K562 (cell line): ENCODE data around the gene MLLT1. TPM values are rescaled to one million over a fixed set of nuclear protein-coding genes. Genes with fewer than 3 reads are reported as not detected.

Experiments
- CHD4 ChIP-seq: fragments of 200-600 bp; sonication (generic); IDR thresholded peaks from 3 replicates; pipeline ENCODE4 v1.6.1; 2012; ENCODE audit warnings: low read depth, mild to moderate bottlenecking, mixed read lengths, low read length, inconsistent platforms; ENCODE audit not compliant: insufficient read depth, insufficient replicate concordance, poor library complexity, severe bottlenecking
- ETS2 ChIP-seq: IDR thresholded peaks from 2 replicates; pipeline ENCODE4 v1.6.1; 2016; ENCODE audit warnings: borderline replicate concordance, missing genetic modification characterization, mild to moderate bottlenecking, moderate library complexity, missing compliant biosample characterization; ENCODE audit not compliant: poor library complexity, severe bottlenecking
- GTF2F1 ChIP-seq: IDR thresholded peaks from 2 replicates; pipeline ENCODE4 v1.6.1; 2011; ENCODE audit warnings: low read depth, low read length, improper control_type of control experiment
- MEIS2 ChIP-seq: fragments of 450-650 bp; IDR thresholded peaks from 2 replicates; pipeline ENCODE4 v1.6.1; 2014; ENCODE audit warnings: mild to moderate bottlenecking; ENCODE audit not compliant: partially characterized antibody
- NCOA6 ChIP-seq: fragments of 450-650 bp; IDR thresholded peaks from 2 replicates; pipeline ENCODE4 v1.6.1; 2017; ENCODE audit warnings: mild to moderate bottlenecking
- NFXL1 ChIP-seq: fragments of 450-650 bp; formaldehyde crosslinking; IDR thresholded peaks from 2 replicates; pipeline ENCODE4 v1.4.0; 2021; ENCODE audit warnings: mild to moderate bottlenecking
- PHTF2 ChIP-seq: fragments of 250-450 bp; sonication (Bioruptor Pico); IDR thresholded peaks from 2 replicates; pipeline ENCODE4 v1.5.0; 2021; ENCODE audit warnings: mild to moderate bottlenecking
- TAL1 ChIP-seq: fragments of 450-650 bp; IDR thresholded peaks from 2 replicates; pipeline ENCODE4 v1.6.1; 2016; ENCODE audit warnings: mild to moderate bottlenecking
- ZBTB17 ChIP-seq: fragments of 450-650 bp; formaldehyde crosslinking; IDR thresholded peaks from 2 replicates; pipeline ENCODE4 v1.4.0; 2020; ENCODE audit warnings: mild to moderate bottlenecking
- ZKSCAN8 ChIP-seq: fragments of 200-800 bp; sonication (Bioruptor generic); IDR thresholded peaks from 2 replicates; pipeline ENCODE4 v1.6.1; 2016; ENCODE audit warnings: missing genetic modification characterization, missing compliant biosample characterization
- ZNF133 ChIP-seq: fragments of 250-450 bp; sonication (Bioruptor Pico); IDR thresholded peaks from 2 replicates; pipeline ENCODE4 v1.4.0; 2020; ENCODE audit warnings: mild to moderate bottlenecking
- ZNF584 ChIP-seq: fragments of 200-800 bp; sonication (Bioruptor generic); IDR thresholded peaks from 2 replicates; pipeline ENCODE4 v1.6.1; 2016; ENCODE audit warnings: low read depth, mild to moderate bottlenecking, missing genetic modification characterization, missing compliant biosample characterization
- polyA plus RNA-seq, 8 experiments: library from polyadenylated mRNA; depleted of rRNA in 4 of 8; stranded (reverse) in 5 of 8; unstranded in 3 of 8; fragments of >200 nt; fragmentation: Nextera tagmentation in 2 of 8; fragmentation: Illumina TruSeq in 1 of 8; extraction: Ambion mirVana in 2 of 8; extraction: Trizol in 1 of 8; gene quantifications; 2 replicates each; pipeline versions ENCODE4 v1.2.1 to v1.2.3, GENCODE V29; 2011 to 2014; ENCODE audit warnings: inconsistent platforms in 1 of 8, missing spikeins in 1 of 8
- total RNA-seq, 7 experiments: library from RNA; depleted of rRNA in 6 of 7; stranded (reverse); fragments of >200 nt in 6 of 7; fragmentation: Illumina TruSeq in 2 of 7; extraction: Trizol in 2 of 7; gene quantifications; 2 replicates each; pipeline versions ENCODE4 v1.2.1 to v1.2.3, GENCODE V29; 2011 to 2021; ENCODE audit warnings: low replicate concordance in 1 of 7
- TF ChIP-seq, protein P1 (sequence below): fragments of 450-650 bp; IDR thresholded peaks from 2 replicates; pipeline ENCODE4 v1.6.1; 2017; ENCODE audit warnings: antibody characterized with exemption, mild to moderate bottlenecking
- TF ChIP-seq, protein P2 (sequence below): sonication (generic); formaldehyde crosslinking; IDR thresholded peaks from 2 replicates; pipeline ENCODE4 v1.8.0; 2022; ENCODE audit warnings: mild to moderate bottlenecking, missing genetic modification reagents
- TF ChIP-seq, protein P3 (sequence below): fragments of 450-650 bp; IDR thresholded peaks from 2 replicates; pipeline ENCODE4 v1.6.1; 2016; ENCODE audit warnings: antibody characterized with exemption
- TF ChIP-seq, protein P4 (sequence below), 2 experiments: fragments of 200-800 bp in 1 of 2; sonication (Bioruptor generic) in 1 of 2; sonication (generic) in 1 of 2; formaldehyde crosslinking in 1 of 2; IDR thresholded peaks in 1 of 2; conservative IDR thresholded peaks in 1 of 2; 2 replicates each; pipeline versions ENCODE4 v1.5.0 to v1.6.1; 2016 to 2020; ENCODE audit warnings: missing compliant biosample characterization in 1 of 2, missing genetic modification characterization in 1 of 2, missing genetic modification reagents in 1 of 2
- TF ChIP-seq, protein P5 (sequence below): conservative IDR thresholded peaks from 2 replicates; pipeline ENCODE4 v1.6.1; 2011; ENCODE audit warnings: low read depth, mild to moderate bottlenecking, low read length; ENCODE audit not compliant: control insufficient read depth

Gene MLLT1
- total and polyA plus RNA-seq, 9 of the 15 experiments (the other 6 are each of a cell fraction or from before 2014, with no cell fraction given), result 0.23 to 63.5 (median 15.4) TPM

DNA sequence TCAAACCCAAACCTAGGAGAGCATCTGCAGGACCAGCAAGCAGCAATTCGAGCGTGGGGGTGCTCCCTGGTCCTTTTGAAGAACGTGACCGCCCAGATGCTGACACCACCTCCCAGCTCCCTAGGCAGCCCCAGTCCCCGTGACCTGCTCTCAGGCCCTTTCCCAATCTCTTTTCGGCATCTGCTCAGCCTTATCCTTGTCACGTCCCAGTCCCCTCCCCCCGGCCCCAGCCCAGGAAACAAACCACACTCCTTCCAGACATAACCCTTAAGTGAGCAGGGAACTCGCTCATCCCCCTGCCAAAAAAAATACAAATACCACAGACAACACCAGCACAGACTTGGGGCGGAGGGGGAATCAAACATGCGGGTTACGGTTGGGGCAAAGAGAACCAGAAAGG, 3.3 kb downstream of the MLLT1 start (continued):
- TF ChIP-seq, protein P1, sequence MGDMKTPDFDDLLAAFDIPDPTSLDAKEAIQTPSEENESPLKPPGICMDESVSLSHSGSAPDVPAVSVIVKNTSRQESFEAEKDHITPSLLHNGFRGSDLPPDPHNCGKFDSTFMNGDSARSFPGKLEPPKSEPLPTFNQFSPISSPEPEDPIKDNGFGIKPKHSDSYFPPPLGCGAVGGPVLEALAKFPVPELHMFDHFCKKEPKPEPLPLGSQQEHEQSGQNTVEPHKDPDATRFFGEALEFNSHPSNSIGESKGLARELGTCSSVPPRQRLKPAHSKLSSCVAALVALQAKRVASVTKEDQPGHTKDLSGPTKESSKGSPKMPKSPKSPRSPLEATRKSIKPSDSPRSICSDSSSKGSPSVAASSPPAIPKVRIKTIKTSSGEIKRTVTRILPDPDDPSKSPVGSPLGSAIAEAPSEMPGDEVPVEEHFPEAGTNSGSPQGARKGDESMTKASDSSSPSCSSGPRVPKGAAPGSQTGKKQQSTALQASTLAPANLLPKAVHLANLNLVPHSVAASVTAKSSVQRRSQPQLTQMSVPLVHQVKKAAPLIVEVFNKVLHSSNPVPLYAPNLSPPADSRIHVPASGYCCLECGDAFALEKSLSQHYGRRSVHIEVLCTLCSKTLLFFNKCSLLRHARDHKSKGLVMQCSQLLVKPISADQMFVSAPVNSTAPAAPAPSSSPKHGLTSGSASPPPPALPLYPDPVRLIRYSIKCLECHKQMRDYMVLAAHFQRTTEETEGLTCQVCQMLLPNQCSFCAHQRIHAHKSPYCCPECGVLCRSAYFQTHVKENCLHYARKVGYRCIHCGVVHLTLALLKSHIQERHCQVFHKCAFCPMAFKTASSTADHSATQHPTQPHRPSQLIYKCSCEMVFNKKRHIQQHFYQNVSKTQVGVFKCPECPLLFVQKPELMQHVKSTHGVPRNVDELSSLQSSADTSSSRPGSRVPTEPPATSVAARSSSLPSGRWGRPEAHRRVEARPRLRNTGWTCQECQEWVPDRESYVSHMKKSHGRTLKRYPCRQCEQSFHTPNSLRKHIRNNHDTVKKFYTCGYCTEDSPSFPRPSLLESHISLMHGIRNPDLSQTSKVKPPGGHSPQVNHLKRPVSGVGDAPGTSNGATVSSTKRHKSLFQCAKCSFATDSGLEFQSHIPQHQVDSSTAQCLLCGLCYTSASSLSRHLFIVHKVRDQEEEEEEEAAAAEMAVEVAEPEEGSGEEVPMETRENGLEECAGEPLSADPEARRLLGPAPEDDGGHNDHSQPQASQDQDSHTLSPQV, result 0 out of 2 replicates have a peak, but pooled peaks have one; percentile 40
- TF ChIP-seq, protein P2, sequence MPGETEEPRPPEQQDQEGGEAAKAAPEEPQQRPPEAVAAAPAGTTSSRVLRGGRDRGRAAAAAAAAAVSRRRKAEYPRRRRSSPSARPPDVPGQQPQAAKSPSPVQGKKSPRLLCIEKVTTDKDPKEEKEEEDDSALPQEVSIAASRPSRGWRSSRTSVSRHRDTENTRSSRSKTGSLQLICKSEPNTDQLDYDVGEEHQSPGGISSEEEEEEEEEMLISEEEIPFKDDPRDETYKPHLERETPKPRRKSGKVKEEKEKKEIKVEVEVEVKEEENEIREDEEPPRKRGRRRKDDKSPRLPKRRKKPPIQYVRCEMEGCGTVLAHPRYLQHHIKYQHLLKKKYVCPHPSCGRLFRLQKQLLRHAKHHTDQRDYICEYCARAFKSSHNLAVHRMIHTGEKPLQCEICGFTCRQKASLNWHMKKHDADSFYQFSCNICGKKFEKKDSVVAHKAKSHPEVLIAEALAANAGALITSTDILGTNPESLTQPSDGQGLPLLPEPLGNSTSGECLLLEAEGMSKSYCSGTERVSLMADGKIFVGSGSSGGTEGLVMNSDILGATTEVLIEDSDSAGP, result no peak
- TF ChIP-seq NFXL1 (no peak), CHD4 (no peak), TAL1 (peak; percentile 66), PHTF2 (no peak), MEIS2 (peak; percentile 32), GTF2F1 (no peak), NCOA6 (no peak), ZNF584 (CRISPR knock-in tag) (no peak), ZKSCAN8 (CRISPR knock-in tag) (no peak), ZBTB17 (CRISPR knock-in tag) (no peak), ETS2 (tag) (no peak), ZNF133 (no peak)
- TF ChIP-seq, protein P3, sequence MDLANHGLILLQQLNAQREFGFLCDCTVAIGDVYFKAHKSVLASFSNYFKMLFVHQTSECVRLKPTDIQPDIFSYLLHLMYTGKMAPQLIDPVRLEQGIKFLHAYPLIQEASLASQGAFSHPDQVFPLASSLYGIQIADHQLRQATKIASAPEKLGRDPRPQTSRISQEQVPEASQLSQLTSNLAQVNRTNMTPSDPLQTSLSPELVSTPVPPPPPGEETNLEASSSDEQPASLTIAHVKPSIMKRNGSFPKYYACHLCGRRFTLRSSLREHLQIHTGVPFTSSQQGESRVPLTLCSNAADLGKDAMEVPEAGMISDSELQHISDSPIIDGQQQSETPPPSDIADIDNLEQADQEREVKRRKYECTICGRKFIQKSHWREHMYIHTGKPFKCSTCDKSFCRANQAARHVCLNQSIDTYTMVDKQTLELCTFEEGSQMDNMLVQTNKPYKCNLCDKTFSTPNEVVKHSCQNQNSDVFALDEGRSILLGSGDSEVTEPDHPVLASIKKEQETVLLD, result 0 out of 2 replicates have a peak, but pooled peaks have one; percentile 40
- TF ChIP-seq, protein P4, sequence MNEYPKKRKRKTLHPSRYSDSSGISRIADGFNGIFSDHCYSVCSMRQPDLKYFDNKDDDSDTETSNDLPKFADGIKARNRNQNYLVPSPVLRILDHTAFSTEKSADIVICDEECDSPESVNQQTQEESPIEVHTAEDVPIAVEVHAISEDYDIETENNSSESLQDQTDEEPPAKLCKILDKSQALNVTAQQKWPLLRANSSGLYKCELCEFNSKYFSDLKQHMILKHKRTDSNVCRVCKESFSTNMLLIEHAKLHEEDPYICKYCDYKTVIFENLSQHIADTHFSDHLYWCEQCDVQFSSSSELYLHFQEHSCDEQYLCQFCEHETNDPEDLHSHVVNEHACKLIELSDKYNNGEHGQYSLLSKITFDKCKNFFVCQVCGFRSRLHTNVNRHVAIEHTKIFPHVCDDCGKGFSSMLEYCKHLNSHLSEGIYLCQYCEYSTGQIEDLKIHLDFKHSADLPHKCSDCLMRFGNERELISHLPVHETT (CRISPR knock-in tag; conservative IDR thresholded peaks at IDR 0.05 in 1 of 2, IDR thresholded peaks at IDR 0.05 in 1 of 2), result peak in 1 of 2 experiments; percentile 60; a peak in 1 of 4 replicates
- TF ChIP-seq, protein P5, sequence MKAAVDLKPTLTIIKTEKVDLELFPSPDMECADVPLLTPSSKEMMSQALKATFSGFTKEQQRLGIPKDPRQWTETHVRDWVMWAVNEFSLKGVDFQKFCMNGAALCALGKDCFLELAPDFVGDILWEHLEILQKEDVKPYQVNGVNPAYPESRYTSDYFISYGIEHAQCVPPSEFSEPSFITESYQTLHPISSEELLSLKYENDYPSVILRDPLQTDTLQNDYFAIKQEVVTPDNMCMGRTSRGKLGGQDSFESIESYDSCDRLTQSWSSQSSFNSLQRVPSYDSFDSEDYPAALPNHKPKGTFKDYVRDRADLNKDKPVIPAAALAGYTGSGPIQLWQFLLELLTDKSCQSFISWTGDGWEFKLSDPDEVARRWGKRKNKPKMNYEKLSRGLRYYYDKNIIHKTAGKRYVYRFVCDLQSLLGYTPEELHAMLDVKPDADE, result no peak
